Brain microvascular endothelial cell (primary cell): ENCODE results near the gene SH3PXD2A.

Experiments used
- DNase-seq: peaks from one replicate; pipeline ENCODE4 v3.0.0-alpha.2; 2020
- H3K27ac ChIP-seq: fragments of 250-450 bp; sonication (Bioruptor Pico); 2 replicates; pipeline ENCODE4 v1.5.1; 2020; ENCODE audit warnings: mild to moderate bottlenecking, moderate library complexity
- H3K27me3 ChIP-seq: fragments of 250-450 bp; sonication (Bioruptor Pico); replicated peaks from 2 replicates; pipeline ENCODE4 v1.5.1; 2020; ENCODE audit warnings: mild to moderate bottlenecking
- H3K36me3 ChIP-seq: fragments of 250-450 bp; sonication (Bioruptor Pico); replicated peaks from 2 replicates; pipeline ENCODE4 v1.5.1; 2020; ENCODE audit warnings: mild to moderate bottlenecking
- H3K4me3 ChIP-seq: 2 replicates; pipeline ENCODE4 v1.5.1; 2011; ENCODE audit warnings: low read depth, mild to moderate bottlenecking, control low read depth, low read length, moderate library complexity
- in situ Hi-C: cut with HindIII; loops from 2 replicates; pipeline ENCODE4 v1.10.0; 2017; ENCODE audit warnings: low sequenced_read_pairs, low pct_ligation_motif_present
- TF ChIP-seq, protein P1 (sequence below): IDR thresholded peaks from 2 replicates; pipeline ENCODE4 v1.5.1; 2011; ENCODE audit warnings: low read depth, mild to moderate bottlenecking, moderate library complexity, low read length, control low read depth, inconsistent platforms; ENCODE audit errors: missing control alignments

The SH3PXD2A gene

DNA sequence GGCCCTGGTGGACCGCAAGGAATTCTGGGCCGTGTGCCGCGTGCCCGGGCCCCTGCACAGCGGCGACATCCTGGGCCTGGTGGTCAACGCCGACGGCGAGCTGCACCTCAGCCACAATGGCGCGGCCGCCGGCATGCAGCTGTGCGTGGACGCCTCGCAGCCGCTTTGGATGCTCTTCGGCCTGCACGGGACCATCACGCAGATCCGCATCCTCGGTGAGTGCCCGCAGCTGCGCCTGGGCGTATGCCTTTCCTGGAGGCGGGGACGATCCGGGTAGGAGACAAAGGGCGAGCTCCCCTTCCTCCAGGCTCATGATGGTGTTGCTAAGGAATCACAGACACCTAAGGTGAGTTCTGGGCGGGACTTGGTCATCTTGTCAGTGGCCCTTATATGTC lies 270.4 kb downstream of the SH3PXD2A start:
- peaks cover 52% of the 10 kb centered on the region for H3K27me3 ChIP-seq
- no peak overlapping the region for H3K4me3 ChIP-seq
- no peaks in the 10 kb centered on the region for H3K36me3 ChIP-seq
- no peak overlapping the region for H3K27ac ChIP-seq
- in situ Hi-C loops, result no loop called here
- TF ChIP-seq, protein P1, sequence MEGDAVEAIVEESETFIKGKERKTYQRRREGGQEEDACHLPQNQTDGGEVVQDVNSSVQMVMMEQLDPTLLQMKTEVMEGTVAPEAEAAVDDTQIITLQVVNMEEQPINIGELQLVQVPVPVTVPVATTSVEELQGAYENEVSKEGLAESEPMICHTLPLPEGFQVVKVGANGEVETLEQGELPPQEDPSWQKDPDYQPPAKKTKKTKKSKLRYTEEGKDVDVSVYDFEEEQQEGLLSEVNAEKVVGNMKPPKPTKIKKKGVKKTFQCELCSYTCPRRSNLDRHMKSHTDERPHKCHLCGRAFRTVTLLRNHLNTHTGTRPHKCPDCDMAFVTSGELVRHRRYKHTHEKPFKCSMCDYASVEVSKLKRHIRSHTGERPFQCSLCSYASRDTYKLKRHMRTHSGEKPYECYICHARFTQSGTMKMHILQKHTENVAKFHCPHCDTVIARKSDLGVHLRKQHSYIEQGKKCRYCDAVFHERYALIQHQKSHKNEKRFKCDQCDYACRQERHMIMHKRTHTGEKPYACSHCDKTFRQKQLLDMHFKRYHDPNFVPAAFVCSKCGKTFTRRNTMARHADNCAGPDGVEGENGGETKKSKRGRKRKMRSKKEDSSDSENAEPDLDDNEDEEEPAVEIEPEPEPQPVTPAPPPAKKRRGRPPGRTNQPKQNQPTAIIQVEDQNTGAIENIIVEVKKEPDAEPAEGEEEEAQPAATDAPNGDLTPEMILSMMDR, result no peak
- DNase-seq, result no peak

DNA sequence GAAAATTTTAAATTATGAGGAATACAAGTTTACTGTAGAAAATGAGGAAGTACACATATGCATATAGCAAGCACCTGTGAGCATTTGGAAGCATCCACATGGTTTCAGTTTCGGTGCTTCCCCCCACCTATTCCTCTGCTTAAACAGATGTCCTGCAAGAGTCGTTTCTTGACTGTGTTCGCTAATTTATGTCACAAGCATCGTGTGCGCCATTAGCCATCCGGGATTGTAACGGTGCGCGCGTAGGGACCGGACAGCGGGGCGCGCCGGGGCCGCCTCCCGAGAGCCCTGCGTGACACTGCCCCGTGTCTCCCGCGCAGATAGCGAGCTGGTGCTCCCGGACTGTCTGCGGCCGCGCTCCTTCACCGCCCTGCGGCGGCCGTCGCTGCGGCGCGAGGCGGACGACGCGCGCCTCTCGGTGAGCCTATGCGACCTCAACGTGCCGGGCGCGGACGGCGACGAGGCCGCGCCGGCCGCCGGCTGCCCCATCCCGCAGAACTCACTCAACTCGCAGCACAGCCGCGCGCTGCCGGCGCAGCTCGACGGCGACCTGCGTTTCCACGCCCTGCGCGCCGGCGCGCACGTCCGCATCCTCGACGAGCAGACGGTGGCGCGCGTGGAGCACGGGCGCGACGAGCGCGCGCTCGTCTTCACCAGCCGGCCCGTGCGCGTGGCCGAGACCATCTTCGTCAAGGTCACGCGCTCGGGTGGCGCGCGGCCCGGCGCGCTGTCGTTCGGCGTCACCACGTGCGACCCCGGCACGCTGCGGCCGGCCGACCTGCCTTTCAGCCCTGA lies 271.0 kb downstream of the SH3PXD2A start:
- Histone ChIP-seq H3K27me3 (peaks cover 55% of the 10 kb centered on the region), H3K36me3 (no peaks in the 10 kb centered on the region), H3K4me3 (no peak overlapping the region), H3K27ac (no peak overlapping the region)
- TF ChIP-seq, protein P1, result no peak
- DNase-seq, result no peak
- in situ Hi-C loops, result no loop called here

DNA sequence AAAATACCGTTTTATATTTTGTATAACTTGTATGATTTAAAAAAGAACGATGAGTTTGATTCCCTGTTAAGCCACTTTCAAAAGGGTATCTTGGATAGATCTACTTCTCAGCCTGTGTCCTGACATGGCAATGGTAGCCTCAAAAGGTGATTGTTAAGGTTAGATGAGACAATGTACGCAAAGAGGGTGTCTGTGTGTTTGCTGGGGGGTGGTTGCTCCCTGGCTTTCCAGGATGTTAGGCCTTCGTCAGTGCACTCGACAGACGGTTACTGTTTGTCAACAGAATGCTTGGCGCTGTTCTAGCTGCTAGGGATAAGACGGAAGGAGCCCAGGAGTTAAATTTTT lies 271.5 kb downstream of the SH3PXD2A start:
- Histone ChIP-seq H3K36me3 (no peaks in the 10 kb centered on the region), H3K27me3 (peaks cover 60% of the 10 kb centered on the region), H3K4me3 (no peak overlapping the region), H3K27ac (no peak overlapping the region)
- DNase-seq, result no peak
- TF ChIP-seq, protein P1, result no peak
- in situ Hi-C loops, result no loop called here

DNA sequence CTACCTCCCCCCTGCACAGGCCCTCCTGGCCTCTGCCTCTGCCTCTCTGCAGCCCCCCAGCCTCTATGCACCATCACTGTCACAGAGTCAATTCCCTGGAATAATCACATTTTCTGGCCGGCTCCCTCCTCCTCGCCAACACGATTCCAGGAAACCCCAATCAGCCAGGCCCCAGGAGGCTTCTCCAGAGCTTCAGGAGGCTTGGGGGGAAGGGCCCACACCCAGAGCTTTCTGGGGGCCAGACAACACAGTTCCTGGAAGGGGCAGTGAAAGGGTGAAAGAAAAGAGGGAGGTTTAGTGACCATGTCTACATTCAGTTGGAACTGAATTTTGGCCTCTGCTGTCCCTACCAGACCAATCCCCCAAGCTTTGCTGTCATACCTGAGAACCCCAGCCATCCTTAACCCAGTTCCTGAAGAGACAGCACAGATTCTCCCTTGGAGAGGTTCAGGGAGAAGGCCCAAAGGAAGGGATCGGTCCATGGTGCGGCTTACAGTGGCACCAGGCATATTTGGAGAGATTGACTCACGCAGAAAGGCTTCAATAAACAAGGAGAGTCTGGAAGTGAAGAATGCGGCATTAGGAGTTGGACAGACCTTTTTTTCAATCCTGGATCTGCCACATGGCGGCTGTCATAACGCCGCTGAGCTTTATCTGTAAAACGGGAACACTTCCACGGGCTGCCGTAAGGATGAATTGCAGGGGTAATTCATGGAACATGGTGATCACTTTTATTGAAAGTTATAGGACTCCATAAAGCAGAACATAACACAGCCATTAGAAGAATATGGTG lies 272.8 kb downstream of the SH3PXD2A start:
- Histone ChIP-seq H3K27ac (no peak overlapping the region), H3K27me3 (peaks cover 72% of the 10 kb centered on the region), H3K4me3 (no peak overlapping the region), H3K36me3 (no peaks in the 10 kb centered on the region)
- TF ChIP-seq, protein P1, result no peak
- in situ Hi-C loops, result no loop called here
- DNase-seq, result no peak

DNA sequence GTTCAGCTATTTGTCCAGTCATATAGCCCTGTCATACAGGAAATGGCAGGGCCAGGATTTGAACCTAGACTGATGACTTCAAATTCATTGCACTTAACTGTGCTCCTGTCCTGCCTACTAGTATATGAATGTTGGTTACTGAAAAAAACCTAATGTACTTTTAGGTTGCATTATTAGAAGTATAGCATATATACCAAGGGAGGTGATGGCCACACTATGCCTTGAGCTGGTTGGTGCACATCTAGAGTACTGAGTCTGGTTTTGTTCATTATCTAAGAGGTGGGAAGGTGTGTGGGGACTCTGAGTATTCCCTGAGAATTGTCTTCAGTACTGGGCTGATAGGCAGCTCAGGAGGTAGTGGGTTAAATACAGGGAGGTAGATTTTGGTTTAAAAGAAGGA lies 273.9 kb downstream of the SH3PXD2A start:
- Histone ChIP-seq H3K27ac (no peak overlapping the region), H3K4me3 (no peak overlapping the region), H3K36me3 (no peaks in the 10 kb centered on the region), H3K27me3 (peaks cover 72% of the 10 kb centered on the region)
- no peak for DNase-seq
- TF ChIP-seq, protein P1, result no peak
- in situ Hi-C loops, result no loop called here
